ENCODE measurements around the gene ZNF808.
A peak's percentile ranks its signal among the peaks of the same experiment; 100 is the strongest.
"Not testable (repeated sequence)": the region's sequence is repeated elsewhere in the genome, so short reads cannot be mapped to it uniquely, and the experiment has no call there.

The ZNF808 gene

GRCh38 chr19:52536448-52536800 lies 9.0 kb downstream of the ZNF808 start:
- no peak for DNase-seq (ENCODE audit: low spot score)

DNA sequence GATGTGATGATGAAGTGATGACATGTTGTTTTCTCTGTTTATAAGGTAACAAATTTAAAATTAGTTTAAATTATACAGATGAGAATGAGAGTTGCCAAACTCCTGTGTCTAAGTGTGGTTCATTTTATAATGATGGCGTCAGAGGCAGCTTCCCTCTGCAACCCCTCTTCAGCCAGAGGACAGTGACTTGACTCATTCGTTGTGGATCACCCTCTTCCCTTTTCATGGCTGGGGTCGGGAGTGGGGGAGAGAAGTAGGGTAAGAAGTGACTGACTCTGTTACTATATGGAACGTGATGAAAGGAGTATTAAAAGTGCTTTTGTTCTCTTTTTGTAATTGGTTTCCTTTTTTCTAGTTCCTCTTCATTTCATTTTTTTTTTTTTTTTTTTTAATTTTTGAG lies 11.3 kb downstream of the ZNF808 start:
- not testable (repeated sequence) for DNase-seq (ENCODE audit: low spot score)

DNA sequence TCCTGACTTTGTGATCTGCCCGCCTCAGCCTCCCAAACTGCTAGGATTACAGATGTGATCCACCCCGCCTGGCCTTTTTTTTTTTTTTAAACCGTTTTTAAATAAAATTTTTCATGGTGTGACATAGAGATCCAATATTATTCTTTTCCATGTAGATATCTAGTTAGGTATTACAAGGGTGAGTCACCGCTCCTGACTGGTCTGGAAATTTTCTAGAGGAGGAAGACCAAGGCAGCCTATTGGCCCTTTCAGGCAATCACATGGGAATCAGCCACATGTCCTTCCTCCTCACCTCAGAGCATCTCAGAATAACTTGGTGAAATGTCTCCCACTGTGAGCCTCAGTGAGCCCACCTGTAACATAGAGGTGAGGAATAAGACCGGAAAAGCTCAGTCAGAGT lies 13.7 kb downstream of the ZNF808 start:
- DNase-seq (ENCODE audit: low spot score): not testable (repeated sequence)

- DNase-seq (ENCODE audit: low spot score): no peak
Measured at GRCh38 chr19:52541608-52542007, 14.1 kb downstream of the ZNF808 start.

DNA sequence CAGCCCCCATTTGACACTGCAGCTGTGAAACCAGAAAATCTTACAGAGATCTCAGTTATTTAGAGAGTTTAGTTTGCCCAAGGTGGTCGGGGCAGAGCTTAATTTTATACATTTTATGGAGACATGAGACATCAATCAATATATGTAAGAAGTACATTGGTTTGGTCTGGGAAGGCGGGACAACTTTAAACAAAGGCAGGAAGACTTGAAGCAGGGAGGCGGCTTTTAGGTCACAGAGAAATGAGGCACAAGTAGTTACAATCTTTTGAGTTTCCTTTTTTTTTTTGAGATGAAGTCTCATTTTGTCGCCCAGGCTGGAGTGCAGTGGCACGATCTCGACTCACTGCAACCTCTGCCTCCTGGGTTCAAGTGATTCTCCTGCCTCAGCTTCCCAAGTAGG lies 15.1 kb downstream of the ZNF808 start:
- not testable (repeated sequence) for DNase-seq (ENCODE audit: low spot score)

DNA sequence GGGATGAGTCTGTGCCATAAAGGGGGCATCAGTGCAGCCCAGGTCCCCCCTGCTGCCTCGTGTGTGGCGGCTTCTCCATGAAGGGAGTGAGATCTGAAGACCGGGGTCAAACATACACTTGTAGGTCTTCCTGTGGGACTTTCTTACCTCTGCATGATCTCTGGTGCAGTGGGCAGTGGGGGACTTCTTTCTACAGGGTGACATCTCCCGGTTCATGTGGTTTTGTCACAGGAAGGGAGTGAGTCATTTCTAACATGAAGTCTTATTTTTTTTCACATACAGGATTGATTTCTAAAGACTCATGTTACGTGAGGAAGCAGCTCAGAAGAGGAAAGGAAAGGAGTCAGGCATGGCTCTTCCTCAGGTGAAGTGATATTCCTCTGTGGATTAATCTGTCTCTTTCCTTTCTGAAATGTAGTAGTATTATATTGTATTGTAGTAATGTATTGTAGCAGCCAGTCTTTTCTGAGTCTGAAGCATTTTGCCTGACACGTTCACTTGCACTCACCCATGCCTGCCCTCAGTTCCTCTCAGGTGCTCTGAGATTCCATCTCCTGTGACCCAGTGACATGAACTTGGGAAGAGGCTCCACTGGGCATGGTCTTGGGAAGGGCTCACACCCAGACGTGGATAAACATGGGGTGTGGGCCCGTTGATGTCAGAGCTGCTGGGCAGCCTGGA lies 15.7 kb downstream of the ZNF808 start:
- DNase-seq (ENCODE audit: low spot score): no peak

GRCh38 chr19:52554216-52554971 lies 26.9 kb downstream of the ZNF808 start:
- no peak for DNase-seq (ENCODE audit: low spot score)

GRCh38 chr19:52557231-52557995 lies 29.9 kb downstream of the ZNF808 start:
- no peak for DNase-seq (ENCODE audit: low spot score)

DNA sequence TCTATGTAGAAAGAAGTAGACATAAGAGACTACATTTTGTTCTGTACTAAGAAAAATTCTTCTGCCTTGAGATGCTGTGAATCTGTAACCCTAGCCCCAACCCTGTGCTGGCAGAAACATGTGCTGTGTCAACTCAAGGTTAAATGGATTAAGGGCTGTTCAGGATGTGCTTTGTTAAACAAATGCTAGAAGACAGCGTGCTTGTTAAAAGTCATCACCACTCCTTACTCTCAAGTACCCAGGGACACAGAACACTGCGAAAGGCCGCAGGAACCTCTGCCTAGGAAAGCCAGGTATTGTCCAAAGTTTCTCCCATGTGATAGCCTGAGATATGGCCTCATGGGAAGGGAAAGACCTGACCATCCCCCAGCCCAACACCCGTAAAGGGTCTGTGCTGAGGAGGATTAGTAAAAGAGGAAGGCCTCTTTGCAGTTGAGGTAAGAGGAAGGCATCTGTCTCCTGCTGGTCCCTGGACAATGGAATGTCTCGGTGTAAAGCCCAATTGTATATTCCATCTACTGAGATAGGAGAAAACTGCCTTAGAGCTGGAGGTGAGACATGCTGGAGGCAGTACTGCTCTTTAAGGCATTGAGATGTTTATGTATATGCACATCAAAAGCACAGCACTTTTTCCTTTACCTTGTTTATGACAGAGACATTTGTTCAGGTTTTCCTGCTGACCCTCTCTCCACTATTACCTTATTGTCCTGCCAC lies 31.4 kb downstream of the ZNF808 start:
- DNase-seq (ENCODE audit: low spot score): not testable (repeated sequence)

DNA sequence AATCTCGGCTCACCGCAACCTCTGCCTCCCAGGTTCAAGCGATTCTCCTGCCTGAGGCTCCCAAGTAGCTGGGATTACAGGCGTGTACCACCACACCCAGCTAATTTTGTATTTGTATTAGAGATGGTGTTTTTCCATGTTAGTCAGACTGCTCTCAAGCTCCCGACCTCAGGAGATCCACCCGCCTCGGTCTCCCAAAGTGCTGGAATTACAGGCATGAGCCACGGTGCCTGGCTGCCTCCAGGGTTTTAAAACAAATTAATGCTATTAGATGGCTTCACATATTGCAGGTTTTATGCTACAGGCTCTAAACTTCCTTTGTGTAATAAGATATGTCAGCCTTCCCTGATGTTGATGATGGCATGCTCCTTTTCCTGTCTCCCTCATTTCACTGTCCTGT lies 34.1 kb downstream of the ZNF808 start:
- not testable (repeated sequence) for DNase-seq (ENCODE audit: low spot score)

GRCh38 chr19:52566121-52566520 lies 38.7 kb downstream of the ZNF808 start:
- DNase-seq (ENCODE audit: low spot score): no peak

DNA sequence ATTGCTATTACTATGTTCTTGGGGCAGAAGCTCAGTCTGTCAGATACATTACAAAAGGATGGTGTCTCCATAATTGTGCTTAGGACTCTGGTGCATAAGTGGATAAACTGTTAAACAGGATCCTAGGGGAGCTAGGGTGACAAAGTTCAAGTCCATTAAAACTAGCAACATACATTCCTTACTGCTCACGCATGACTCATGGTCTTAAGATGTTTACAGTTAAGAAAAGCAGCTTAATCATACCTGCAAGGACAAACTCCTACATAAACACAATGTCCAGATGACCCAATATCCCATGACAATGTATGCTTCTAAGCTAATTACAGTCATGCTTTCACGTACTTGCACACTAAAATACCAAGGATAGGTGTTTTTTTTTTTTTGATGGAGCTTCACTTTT lies 39.1 kb downstream of the ZNF808 start:
- DNase-seq (ENCODE audit: low spot score): no peak

DNA sequence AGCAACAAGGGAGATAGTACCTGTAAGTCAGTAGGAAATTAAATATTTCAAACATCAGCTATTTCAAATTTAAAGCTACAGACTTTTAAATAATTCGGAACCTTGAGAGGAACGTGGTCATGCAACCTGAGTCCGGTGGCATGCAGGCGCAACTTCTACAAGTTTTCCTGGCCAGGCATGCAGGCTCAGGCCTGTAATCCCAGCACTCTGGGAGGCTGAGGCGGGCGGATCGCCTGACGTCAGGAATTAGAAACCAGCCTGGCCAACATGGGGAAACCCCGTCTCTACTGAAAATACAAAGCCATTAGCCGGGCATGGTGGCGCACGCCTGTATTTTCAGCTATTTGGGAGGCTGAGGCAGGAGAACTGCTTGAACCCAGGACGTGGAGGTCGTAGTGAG lies 40.5 kb downstream of the ZNF808 start:
- no peak for DNase-seq (ENCODE audit: low spot score)

GRCh38 chr19:52569638-52569999 lies 42.2 kb downstream of the ZNF808 start:
- peak; percentile 70 for DNase-seq (ENCODE audit: low spot score)

DNA sequence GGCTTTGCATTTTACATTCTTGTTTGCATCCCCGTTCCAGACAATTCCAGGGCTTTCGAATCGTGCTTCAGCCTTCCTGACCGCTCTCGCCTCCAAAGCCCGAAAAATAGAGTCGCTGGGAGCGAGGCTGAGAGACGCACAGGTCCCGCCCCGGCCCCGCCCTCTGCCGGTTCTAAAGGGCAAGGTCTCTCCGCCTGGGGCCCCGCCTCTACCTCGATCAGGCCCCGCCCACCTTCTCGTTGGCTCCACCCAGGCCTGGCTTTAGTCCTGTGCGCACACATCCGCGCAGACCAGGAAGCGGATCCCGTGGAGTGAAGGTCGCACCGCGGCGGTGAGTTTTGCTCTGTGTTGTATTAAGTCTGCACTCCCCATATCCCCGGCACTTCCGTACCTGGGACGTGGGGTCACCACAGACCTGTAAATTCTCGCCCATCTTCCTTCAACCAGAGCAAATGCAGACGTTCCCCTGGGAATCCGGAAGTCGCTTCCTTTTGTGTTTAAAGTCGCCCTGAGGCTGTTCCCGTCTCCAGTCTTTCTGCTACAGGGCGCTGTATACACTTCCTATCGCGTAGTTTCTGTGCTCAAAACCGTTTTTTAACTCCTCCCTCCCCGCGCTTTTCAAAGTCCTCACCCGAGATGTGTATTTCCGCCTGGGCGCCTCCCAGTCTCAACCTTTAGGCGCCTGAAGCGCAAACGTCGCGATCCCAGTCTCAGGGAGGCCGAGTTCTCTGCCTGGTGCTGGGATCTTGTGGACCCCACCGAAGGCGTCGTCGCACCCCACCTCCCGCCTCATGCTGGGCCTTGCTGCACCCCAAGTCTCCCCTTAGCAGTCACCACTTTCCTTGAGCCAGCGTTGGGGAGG lies 42.8 kb downstream of the ZNF808 start, which contains the start of gene ZNF701:
ZNF701 (plus strand) TSS at position 288 of the 862 bp plus-strand sequence. CDS start 3,861 bp downstream, outside the sequence.
- DNase-seq (ENCODE audit: low spot score): peak; percentile 98

DNA sequence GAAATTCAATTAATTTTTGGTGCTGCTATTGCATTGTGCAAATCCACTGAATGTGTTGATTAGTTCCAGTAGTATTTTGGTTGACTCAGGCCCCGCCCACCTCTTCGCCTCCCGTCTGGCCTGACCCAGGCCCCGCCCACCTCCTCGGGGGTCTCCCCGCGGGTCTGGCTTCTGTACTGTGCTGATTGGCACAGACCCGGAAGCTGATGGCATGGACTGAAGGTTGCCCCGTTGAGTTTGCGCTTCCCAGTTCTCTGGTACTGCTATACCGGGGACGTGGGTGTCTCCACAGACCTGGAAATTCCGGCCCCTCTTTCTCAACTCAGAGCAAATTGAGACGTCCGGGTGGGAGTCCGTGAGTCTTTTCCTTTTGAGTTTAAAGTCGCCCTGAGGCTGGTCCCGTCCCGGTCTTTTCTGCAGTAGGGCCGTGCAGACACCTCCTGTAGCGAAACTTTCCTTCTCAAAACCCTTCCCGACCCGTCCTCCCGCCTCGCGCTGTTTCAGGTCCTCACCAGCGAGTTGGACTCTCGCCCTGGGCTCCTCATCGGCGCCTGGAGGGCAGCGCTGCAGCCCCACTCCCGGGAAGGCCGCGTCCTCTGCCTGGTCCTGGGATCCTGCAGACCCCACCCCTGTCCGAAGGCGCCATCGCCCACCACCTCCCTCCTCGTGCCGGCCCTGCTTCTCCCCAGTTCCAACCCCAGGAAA lies 57.4 kb downstream of the ZNF808 start:
- peak; percentile 66 for DNase-seq (ENCODE audit: low spot score)

DNA sequence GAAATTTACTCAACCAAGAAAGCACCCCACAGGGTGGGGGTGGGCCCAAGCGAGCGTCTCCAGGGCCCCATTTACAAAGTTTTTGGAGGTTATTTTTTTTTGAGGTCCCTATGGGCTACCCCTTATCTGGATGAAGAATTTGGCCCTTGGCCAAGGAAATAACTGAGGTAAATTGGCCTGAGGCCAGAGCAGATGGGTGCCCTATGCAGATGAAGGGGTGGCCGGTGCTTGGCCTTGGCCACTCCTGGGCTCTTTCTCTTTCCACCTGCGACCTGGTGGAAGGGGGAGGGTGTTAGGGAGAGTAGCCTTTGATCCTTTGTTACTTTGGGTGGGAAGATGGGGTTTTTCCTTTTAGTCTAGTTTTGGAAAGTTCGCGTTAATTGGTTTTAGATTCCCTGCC lies 58.1 kb downstream of the ZNF808 start:
- DNase-seq (ENCODE audit: low spot score): no peak

DNA sequence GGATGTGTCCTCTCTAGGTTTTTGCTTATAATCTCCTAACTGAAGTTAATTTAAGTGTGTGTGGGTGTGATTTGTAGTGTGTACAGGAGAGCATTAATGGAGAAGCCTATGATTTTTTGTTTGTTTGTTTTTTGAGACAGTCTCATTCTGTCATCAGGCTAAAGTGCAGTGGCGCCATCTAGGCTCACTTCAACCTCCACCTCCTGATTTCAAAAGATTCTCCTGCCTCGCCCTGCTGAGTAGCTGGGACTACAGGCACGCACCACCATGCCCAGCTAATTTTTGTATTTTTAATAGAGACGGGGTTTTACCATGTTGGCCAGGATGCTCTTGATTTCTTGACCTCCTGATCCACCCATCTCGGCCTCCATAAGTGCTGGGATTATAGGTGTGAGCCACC lies 63.3 kb downstream of the ZNF808 start:
- no peak for DNase-seq (ENCODE audit: low spot score)

DNA sequence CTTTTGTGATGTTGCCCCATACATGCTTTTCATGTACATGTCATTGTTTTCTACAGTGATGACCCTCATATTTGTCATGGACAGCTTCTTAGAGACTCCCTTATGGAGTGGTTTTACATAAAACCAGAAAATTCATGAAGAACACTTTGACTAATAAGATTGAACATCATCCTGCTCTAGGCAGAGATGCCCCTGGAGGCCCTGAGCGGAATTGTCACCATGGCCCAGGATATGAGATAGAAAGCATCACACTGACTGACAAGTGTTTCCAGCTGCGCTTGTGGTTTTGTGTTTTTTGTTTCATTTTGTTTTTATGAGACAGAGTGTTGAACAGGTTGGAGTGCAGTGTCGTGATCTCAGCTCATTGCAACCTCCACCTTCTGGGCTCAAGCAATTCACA lies 64.8 kb downstream of the ZNF808 start:
- no peak for DNase-seq (ENCODE audit: low spot score)

DNA sequence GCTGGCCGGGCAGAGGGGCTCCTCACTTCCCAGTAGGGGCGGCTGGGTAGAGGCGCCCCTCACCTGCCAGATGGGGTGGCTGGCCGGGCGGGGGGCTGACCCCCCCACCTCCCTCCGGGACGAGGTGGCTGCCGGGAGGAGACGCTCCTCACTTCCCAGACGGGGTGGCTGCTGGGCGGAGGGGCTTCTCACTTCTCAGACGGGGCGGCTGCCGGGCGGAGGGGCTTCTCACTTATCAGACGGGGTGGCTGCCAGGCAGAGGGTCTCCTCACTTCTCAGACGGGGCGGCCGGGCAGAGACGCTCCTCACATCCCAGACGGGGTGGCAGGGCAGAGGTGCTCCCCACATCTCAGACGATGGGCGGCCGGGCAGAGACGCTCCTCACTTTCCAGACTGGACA lies 66.0 kb downstream of the ZNF808 start:
- DNase-seq (ENCODE audit: low spot score): not testable (repeated sequence)

DNA sequence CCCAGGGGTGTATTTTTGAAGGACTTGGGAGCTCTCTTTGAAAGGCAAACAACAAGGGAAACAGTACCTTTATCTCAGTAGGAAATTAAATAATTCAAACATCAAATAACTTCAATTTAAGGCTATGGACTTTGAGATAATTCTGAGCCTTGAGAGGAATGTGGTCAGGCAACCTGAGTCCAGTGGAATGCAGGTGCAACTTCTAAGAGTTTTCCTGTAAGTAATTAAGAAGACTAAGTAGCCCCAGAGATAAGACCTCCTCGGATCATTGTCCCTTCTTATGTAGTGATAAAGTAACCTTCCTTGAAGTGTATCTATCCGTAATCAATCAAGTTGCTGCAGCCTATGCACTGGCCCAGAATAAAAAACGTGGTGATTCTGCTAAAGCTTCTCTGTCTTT lies 71.8 kb downstream of the ZNF808 start:
- no peak for DNase-seq (ENCODE audit: low spot score)
